Keratinocyte (primary cell): ENCODE data around the gene ANO2. TPM values are rescaled to one million over a fixed set of nuclear protein-coding genes. Genes with fewer than 3 reads are reported as not detected.

Experiments
- DNase-seq: peaks from one replicate; pipeline ENCODE4 v3.0.0-alpha.2; 2011; ENCODE audit warnings: low read depth, missing footprints, low spot score
- FAIRE-seq: peaks from 2 replicates; lab custom pipeline; 2011; peaks lifted over from hg19 to GRCh38; lab: Jason Lieb, UNC
- H2AFZ ChIP-seq: 2 replicates; pipeline ENCODE4 v1.6.0; 2012; ENCODE audit warnings: low read length, control low read depth, inconsistent platforms; ENCODE audit not compliant: control insufficient read depth
- H3K27ac ChIP-seq: 2 replicates; pipeline ENCODE4 v1.5.1; 2011; ENCODE audit warnings: low read length; ENCODE audit not compliant: control insufficient read depth, insufficient read depth
- H3K27me3 ChIP-seq: 3 replicates; pipeline ENCODE4 v1.6.0; 2011; ENCODE audit warnings: low read length; ENCODE audit not compliant: control insufficient read depth, insufficient read depth; ENCODE audit errors: extremely low read depth
- H3K36me3 ChIP-seq, 2 experiments: 2 replicates in 1 of 2; 3 replicates in 1 of 2; pipeline ENCODE4 v1.5.1; 2011; ENCODE audit warnings: low read length in 2 of 2, mild to moderate bottlenecking in 1 of 2; ENCODE audit not compliant: control insufficient read depth in 2 of 2, insufficient read depth in 2 of 2; ENCODE audit errors: extremely low read depth in 1 of 2
- H3K4me1 ChIP-seq: 3 replicates; pipeline ENCODE4 v1.5.1; 2011; ENCODE audit warnings: low read length; ENCODE audit not compliant: control insufficient read depth, insufficient read depth; ENCODE audit errors: extremely low read depth
- H3K4me2 ChIP-seq: 3 replicates; pipeline ENCODE4 v1.6.0; 2011; ENCODE audit warnings: low read depth, low read length; ENCODE audit not compliant: control insufficient read depth, insufficient read depth; ENCODE audit errors: extremely low read depth
- H3K4me3 ChIP-seq, 3 experiments: fragments of 200-600 bp in 1 of 3; sonication (generic) in 1 of 3; 2 replicates in 2 of 3; 3 replicates in 1 of 3; pipeline ENCODE4 v1.5.1; 2011 to 2016; ENCODE audit warnings: low read length in 3 of 3, mild to moderate bottlenecking in 3 of 3, control low read depth in 2 of 3, inconsistent platforms in 1 of 3, low read depth in 1 of 3, mixed read lengths in 1 of 3, mixed run types in 1 of 3, moderate library complexity in 1 of 3; ENCODE audit not compliant: control insufficient read depth in 2 of 3, insufficient read depth in 2 of 3; ENCODE audit errors: extremely low read depth in 1 of 3
- H3K79me2 ChIP-seq: 2 replicates; pipeline ENCODE4 v1.6.0; 2012; ENCODE audit warnings: low read length; ENCODE audit not compliant: control insufficient read depth, insufficient read depth
- H3K9ac ChIP-seq: 3 replicates; pipeline ENCODE4 v1.6.0; 2011; ENCODE audit warnings: low read length; ENCODE audit not compliant: control insufficient read depth, insufficient read depth; ENCODE audit errors: extremely low read depth
- H3K9me1 ChIP-seq: 3 replicates; pipeline ENCODE4 v1.6.0; 2011; ENCODE audit warnings: low read length; ENCODE audit not compliant: control insufficient read depth, insufficient read depth; ENCODE audit errors: extremely low read depth
- H3K9me3 ChIP-seq: 2 replicates; pipeline ENCODE4 v1.5.1; 2012; ENCODE audit warnings: low read depth, low read length; ENCODE audit not compliant: control insufficient read depth
- H4K20me1 ChIP-seq: 3 replicates; pipeline ENCODE4 v1.6.0; 2011; ENCODE audit warnings: low read length; ENCODE audit not compliant: control insufficient read depth, insufficient read depth; ENCODE audit errors: extremely low read depth
- EZH2 ChIP-seq: IDR thresholded peaks from one replicate; pipeline ENCODE4 v1.6.1; 2012; ENCODE audit warnings: inconsistent platforms, mild to moderate bottlenecking, low read length, moderate library complexity
- dilution Hi-C: fragments of 300-500 bp; cut with MboI; formaldehyde crosslinking; loops from one replicate; pipeline ENCODE4 v1.7.0; 2020; ENCODE audit warnings: low sequenced_read_pairs; ENCODE audit not compliant: extremely low pct_ligation_motif_present
- polyA plus RNA-seq, 5 experiments: library from polyadenylated mRNA; depleted of rRNA in 3 of 5; stranded (reverse) in 3 of 5; stranded (forward) in 1 of 5; unstranded in 1 of 5; fragments of >200 nt; gene quantifications; 1 replicate in 1 of 5; 2 replicates in 3 of 5; 3 replicates in 1 of 5; pipeline versions ENCODE4 v1.2.1 to v1.2.3, GENCODE V29; 2011 to 2012; ENCODE audit warnings: missing spikeins in 2 of 5, low read depth in 1 of 5, low replicate concordance in 1 of 5
- TF ChIP-seq, protein P1 (sequence below), 3 experiments: IDR thresholded peaks in 1 of 3; conservative IDR thresholded peaks in 1 of 3; optimal IDR thresholded peaks in 1 of 3; 2 replicates in 2 of 3; 3 replicates in 1 of 3; pipeline versions ENCODE3 to v1.5.1; 2011; ENCODE audit warnings: low read length in 3 of 3, mild to moderate bottlenecking in 3 of 3, moderate library complexity in 2 of 3, control low read depth in 1 of 3, inconsistent platforms in 1 of 3; ENCODE audit not compliant: insufficient read depth in 2 of 3; ENCODE audit errors: extremely low read depth in 1 of 3

Gene ANO2
- polyA plus RNA-seq, 1 donor (not counting 4 experiments of a cell fraction or from before 2014, with no cell fraction given) = 0.14 TPM

DNA sequence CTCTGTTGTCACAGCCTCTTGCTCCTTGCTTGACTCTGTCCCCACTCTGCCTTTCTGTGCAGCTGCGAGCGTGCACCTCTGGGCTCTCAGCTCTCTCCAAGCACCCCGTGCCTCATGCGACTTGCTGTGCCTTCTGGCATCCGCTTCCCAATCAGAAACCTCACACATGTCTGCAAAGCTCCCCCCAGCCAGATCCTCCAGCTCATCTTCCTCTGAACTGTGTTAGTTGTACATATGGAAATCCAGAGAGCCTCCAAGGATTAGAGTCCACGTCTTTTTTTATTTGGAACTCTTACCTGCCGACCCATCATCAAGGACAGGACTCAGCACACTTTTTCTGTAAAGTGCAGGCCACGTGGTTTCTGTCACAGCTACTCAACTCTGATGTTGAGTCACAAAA, 70.5 kb downstream of the ANO2 start:
- Histone ChIP-seq H3K27ac (no peak overlapping the region), H3K27me3 (no peaks in the 10 kb centered on the region), H3K4me2 (no peak overlapping the region), H4K20me1 (no peaks in the 10 kb centered on the region), H2AFZ (no peak overlapping the region), H3K9me3 (no peaks in the 10 kb centered on the region), H3K9me1 (no peaks in the 10 kb centered on the region), H3K9ac (no peak overlapping the region), H3K4me3 (no peak overlapping the region), H3K79me2 (no peaks in the 10 kb centered on the region), H3K36me3 (no peaks in the 10 kb centered on the region), H3K4me1 (no peaks in the 10 kb centered on the region)
- dilution Hi-C loops = no loop called here
- no peak for TF ChIP-seq EZH2
- TF ChIP-seq, protein P1, sequence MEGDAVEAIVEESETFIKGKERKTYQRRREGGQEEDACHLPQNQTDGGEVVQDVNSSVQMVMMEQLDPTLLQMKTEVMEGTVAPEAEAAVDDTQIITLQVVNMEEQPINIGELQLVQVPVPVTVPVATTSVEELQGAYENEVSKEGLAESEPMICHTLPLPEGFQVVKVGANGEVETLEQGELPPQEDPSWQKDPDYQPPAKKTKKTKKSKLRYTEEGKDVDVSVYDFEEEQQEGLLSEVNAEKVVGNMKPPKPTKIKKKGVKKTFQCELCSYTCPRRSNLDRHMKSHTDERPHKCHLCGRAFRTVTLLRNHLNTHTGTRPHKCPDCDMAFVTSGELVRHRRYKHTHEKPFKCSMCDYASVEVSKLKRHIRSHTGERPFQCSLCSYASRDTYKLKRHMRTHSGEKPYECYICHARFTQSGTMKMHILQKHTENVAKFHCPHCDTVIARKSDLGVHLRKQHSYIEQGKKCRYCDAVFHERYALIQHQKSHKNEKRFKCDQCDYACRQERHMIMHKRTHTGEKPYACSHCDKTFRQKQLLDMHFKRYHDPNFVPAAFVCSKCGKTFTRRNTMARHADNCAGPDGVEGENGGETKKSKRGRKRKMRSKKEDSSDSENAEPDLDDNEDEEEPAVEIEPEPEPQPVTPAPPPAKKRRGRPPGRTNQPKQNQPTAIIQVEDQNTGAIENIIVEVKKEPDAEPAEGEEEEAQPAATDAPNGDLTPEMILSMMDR (optimal IDR thresholded peaks at IDR 0.05 in 1 of 3, IDR thresholded peaks at IDR 0.05 in 1 of 3, conservative IDR thresholded peaks at IDR 0.05 in 1 of 3; ENCODE audit: extremely low read depth in 1 of 3, insufficient read depth in 2 of 3, low read length in 3 of 3) = no peak
- DNase-seq = no peak
- FAIRE-seq = no peak

DNA sequence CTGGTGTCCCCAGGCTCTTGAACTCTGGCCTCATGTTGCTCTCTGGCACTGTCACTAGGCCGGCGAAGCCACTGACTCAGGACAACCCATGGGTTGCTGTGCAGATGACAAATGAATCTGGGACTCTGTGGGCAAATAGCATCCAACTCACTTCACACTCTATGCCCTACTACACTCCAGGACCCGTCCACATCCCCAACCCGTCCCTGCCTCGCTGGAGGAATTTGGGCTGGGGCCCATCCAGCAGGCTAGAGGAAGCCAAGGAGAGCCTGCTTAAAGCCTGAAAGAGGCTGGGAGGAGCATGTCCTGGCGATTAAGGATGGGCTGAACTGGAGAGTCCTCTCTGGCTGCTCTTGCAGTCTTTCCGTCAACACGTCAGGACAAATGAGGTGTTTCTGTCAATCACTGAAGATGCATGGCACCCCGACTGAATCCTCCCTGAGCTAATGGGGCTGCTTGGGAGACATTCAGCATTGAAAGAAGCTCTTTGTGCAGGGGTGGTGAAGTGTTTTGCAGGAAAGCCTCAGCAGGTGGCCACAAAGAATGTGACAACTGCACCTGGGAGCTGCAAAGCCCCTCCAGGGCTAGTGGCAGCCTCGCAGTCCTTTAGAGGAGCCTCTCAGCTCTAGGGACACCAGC, 71.7 kb downstream of the ANO2 start:
- no peaks in the 10 kb centered on the region for H3K4me1 ChIP-seq
- H3K9me3 ChIP-seq = no peaks in the 10 kb centered on the region
- no peak for FAIRE-seq

More for the DNA sequence above, 71.7 kb downstream of the ANO2 start:
- H3K27ac ChIP-seq = no peak overlapping the region
- no peaks in the 10 kb centered on the region for H3K36me3 ChIP-seq
- no peak overlapping the region for H3K4me3 ChIP-seq
- no peak overlapping the region for H3K9ac ChIP-seq
- H3K9me1 ChIP-seq = no peaks in the 10 kb centered on the region
- no peaks in the 10 kb centered on the region for H3K79me2 ChIP-seq
- dilution Hi-C loops = no loop called here
- H3K4me2 ChIP-seq = no peak overlapping the region
- TF ChIP-seq, protein P1 (optimal IDR thresholded peaks at IDR 0.05 in 1 of 3, IDR thresholded peaks at IDR 0.05 in 1 of 3, conservative IDR thresholded peaks at IDR 0.05 in 1 of 3; ENCODE audit: extremely low read depth in 1 of 3, insufficient read depth in 2 of 3, low read length in 3 of 3) = no peak
- no peak for TF ChIP-seq EZH2
- H4K20me1 ChIP-seq = no peaks in the 10 kb centered on the region
- H2AFZ ChIP-seq = no peak overlapping the region
- no peaks in the 10 kb centered on the region for H3K27me3 ChIP-seq
- DNase-seq = no peak
